HG03196 (cell line): ENCODE data around the gene ELK4.
"Not testable (repeated sequence)": the region's sequence is repeated elsewhere in the genome, so short reads cannot be mapped to it uniquely, and the experiment has no call there.

Source experiments
- ATAC-seq: cut with Tn5 transposase; IDR thresholded peaks from one replicate; pipeline ENCODE4 v1.9.1; 2021; ENCODE audit not compliant: unreplicated experiment

The ELK4 gene

DNA sequence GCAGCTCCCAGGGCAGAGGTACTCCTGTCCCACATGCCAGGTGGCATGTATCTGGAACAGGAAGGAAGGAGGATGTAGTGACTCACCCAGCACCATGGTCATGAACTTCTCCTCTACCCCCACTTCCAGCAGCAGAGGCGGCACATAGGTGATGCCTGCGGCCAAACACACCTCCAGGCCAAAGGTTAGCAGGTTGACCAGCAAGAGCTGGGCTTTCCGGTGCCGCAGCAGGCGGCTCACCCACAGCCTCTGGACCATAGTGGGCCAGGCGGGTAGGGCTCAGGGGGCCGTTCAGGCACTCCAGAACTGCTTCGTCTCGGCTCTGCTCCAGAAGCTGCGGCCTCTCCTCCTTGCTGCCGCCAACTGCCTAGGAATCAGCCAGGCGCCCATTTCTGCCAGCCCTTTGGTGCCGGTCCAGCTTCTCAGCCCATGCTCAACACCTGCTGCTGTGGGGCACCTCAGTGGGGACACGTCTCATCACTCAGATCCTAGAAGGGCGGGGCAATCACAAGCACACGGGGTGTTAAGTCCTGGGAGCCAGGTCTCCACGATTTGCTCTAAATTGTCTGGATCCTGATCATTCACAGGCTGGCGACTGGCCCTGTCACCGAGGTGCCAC, 32.7 kb upstream of the ELK4 start:
- ATAC-seq: no peak

DNA sequence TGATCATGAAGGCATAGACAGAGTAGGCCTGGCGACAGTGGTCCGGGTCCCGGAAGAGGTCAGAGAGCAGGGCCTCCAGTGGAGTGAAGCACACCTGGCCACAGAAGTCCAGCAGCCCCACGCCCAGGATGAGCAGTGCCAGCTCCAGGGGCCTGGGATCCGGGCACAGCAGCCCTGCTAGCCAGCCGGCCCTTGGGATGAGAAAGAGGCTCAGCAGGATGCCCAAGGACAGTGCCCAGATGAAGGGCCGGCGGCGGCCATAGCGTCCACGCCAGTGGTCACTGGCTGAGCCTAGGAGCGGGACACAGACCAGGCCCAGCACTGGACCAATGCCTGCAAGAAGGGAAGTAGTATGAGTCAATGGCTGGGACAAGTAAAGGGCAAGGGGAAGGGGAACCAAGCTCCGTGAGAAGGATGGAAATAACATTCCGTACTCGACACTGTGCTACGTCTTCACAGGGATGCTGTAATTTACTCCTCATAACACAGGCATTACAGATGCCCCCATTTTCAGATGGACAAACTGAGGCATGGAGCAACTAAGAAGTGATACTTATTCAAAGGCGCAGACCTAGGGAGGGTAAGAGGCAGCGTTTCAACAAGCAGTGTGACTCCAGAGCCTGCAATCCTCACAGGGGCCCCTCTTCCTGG, 31.6 kb upstream of the ELK4 start:
- no peak for ATAC-seq

DNA sequence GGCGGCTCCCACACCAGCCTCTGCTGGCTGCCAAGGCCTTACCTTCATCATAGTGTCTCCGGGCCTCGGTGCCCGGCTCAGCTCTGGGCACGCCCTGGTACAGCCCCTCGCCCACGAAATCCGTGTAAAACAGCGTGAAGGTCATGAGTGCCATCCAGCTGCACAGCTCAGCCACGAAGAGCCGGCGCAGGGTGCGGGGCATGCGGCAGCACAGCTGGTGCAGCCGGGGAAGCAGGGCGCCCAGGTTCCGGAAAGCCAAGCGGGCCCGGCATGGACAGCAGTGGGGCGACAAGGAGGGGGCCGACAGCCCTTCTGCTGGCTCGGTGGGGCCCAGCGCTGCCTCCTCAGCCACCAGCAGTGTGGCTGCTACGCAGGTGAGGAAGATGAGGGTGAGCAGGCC, 31.0 kb upstream of the ELK4 start:
- ATAC-seq: no peak

DNA sequence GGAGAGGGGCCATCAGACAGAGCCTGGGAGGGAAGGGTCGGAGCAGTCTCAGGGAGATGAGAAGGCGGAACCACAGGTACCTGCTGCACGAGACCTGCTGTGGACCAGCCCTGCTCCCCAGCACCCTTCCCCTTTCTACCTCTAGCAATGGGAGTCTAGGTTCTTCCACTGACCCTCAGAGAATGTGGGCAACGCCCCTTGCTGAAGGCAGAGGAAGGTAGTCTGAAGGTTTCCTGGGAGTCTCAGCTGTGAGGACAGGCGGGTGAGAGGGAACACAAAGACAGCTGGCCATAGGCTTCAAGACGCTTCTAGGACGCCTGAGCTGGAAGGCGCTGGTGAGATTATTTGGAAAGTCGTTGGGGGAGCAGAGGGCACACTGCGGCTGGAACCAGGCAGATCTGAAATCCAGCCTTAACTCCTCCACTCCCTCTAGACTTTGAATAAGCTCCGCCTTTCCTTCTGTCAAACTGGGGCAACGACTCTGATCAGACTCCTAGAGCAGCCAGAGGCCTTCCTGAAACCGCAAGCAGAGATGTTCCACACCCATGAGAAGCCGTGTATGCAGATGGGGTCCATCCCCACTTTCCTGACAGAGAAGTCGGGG, 30.4 kb upstream of the ELK4 start:
- no peak for ATAC-seq

DNA sequence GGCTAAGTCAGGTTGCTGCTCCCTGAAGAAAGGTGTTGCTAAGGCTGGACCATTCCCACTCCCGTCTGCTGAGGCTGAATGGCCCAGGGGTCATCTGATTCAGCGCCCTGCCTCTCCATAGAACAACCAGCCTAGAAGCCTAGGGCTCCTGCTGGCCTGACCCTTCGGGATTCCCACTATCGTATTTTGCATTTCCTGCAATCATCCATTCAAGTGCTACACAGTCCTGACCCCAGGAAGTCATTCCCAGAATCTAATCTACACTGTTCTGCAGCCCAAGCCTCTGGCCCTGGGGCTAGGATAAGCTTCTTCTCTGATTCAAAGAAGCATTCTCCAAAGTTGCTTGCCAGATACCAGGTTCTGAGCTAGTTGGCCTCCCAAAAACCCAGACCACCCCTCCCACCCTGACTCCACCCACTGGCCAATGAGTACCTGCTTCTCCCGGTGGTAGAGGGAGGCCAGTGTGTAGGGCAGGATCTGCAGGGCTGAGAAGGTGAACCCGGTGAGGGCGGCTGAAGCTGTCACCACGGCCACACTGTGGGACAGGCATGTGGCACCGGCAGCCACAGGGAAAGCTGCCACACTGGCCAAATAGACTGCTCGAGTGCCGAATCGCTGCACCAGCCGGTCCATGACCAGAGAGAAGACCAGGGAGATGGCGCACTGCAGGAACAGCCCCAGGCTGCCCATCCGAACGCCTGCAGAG, 29.8 kb upstream of the ELK4 start:
- ATAC-seq: no peak

DNA sequence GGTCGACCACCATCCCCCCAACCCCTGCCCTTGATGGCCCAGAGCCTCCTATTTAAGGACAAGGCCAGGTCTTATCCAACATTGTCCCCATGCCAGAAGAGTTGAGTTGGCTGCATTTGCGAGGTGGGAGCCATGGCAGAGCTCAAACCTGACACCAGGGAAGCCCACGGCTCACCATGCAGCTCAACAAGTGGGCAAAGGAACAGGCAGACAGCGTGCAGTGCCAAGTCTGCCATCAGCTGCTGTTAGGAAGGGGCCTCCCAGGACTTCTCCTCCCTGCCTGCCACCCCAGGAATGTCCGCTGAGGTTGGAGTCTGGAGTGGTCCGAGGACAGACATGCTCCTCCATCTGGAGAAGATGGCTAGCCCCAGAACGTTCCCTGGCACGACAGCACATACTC, 28.6 kb upstream of the ELK4 start:
- ATAC-seq: no peak

DNA sequence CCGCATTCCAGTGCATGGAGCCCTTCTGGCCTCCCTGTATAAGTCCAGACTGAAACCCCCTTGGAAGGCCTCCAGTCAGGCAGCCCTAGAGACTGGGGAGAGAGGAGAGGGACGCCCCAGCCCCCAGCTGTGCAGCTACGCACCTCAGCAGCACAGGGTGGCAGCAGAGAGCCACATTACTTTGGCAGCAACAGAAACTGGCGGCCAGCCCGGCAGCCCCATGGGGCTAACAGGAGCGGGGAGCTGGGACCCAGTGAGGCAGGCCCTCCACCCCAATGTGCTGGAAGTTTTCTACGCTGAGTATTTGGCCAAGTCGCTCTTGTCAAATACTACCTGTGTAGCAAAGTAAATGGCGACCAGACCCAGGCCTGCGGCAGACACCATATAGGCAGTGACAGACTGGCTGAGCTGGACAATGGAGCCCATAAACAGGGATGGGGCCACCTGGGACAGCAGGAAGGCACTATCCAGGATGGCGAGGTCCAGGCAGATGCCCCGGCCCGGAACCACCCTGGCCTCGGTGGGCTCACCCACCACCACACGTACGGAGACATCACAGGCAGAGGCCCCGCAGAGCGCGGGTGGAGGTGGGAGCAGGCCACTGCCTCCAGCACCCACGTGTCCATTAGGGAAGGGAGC, 27.3 kb upstream of the ELK4 start:
- ATAC-seq: peak; percentile 63

DNA sequence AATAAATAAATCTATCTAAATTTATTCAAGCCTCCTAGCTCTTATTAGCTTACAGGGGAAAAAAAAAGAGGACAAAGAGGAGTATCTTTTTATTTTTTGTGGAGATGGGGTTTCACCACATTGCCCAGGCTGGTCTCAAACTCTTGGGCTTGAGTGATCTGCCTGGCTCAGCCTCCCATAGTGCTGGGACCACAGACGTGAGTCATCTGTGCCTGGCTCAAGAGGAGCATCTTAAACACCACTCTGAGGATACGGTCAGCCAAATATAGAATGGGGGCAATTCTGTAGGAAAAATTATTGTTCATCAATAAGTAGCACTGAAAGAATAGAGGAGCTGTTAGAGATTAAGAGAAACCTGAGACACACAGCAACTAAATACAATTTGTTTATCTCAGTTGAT, 24.4 kb upstream of the ELK4 start:
- no peak for ATAC-seq

DNA sequence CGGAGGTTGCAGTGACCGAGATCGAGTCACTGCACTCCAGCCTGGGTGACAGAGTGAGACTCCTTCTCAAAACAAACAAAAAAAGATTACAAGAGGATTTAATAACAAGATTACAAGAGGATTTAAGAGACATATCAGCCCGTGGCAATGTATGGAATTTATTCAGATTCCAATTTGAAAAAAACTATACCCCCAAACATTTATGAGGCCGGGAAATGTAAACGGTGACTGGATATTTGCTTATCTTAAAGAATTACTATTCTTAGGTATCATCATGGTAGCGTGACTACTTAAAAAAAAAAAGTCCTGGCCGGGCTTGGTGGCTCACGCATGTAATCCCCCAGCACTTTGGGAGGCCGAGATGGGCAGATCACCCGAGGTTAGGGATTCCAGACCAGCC, 21.2 kb upstream of the ELK4 start:
- ATAC-seq: no peak

DNA sequence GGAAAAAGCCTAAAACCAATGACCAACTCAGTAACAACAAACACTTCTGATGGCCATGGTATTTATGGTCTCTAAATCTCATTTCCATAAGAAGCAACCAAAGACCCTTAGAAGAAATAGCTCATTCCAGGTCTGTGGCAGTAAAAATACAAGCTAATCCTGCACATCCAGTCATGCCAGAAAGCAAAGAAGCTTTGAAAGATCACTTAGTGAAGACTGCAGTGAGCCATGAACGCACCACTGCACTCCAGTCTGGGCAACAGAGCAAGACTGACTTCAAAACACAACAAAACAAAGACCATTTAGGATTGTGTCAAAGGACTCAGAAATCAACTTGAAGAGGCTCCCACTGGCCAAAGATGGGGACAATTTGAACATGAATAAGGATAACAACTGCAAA, 18.4 kb upstream of the ELK4 start:
- no peak for ATAC-seq

DNA sequence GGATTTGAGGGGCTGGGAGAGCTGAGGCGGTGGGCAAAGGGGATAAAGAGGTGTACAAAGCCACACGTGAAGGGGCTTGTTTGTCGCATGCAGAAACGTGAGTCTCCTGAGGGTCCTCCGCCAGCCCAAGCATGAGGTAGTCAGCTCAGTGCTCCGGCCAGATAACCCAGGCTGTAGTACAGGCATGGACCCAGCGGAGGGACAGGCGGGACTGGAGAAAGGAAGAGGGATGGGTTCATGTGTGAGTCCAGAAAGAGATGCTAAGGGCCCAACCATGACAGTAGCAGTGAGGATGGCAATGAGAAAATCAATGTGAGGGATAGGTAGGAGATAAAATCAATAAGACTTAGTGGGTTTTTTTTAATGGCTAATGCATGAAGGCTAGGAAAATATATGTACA, 13.7 kb upstream of the ELK4 start:
- ATAC-seq: no peak

DNA sequence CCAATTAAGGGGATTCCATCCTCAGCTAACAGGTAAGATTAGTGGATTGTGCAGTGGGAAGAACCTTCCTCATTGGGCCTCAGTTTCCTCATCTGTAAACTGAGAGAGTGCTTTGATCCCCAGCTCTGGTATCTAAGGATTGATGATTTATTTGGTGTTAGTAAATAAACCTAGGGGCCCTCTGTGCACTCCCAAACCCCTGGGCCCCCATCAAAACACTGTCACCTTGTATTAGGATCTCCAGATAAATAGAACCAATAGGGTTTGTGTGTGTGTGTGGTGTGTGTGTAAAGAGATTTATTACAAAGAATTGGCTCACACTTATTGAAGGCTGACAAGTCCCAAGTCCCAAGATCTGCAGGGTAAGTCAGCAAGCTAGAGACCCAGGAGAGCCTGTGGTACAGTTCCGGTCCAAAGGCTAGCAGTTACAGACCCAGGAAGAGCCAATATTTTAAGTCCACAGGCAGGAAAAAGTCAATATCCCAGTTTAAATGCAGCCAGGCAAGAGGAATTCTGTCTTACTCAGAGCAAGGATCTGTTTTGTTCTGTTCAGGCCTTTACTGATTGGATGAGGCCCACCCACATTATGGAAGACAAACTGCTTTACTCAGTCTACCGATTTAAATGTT, 11.0 kb upstream of the ELK4 start:
- no peak for ATAC-seq

DNA sequence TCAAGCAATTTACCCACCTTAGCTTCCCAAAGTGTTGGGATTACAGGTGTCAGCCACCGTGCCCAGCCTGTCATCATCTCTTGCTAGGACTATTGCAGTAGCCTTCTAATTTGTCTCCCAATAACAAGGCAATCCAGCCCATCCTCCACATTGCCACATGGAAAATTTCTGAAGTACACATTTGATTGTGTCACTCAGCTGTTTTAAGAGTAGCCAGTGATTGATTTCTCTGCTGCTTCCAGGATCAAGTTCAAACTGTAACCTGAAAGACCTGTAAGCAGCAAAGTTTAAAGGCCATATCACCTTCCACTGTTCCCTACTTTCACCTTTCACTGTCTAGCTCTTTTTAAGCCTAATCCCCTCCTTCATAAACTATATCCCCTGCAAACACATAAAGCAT, 7.8 kb upstream of the ELK4 start:
- no peak for ATAC-seq

DNA sequence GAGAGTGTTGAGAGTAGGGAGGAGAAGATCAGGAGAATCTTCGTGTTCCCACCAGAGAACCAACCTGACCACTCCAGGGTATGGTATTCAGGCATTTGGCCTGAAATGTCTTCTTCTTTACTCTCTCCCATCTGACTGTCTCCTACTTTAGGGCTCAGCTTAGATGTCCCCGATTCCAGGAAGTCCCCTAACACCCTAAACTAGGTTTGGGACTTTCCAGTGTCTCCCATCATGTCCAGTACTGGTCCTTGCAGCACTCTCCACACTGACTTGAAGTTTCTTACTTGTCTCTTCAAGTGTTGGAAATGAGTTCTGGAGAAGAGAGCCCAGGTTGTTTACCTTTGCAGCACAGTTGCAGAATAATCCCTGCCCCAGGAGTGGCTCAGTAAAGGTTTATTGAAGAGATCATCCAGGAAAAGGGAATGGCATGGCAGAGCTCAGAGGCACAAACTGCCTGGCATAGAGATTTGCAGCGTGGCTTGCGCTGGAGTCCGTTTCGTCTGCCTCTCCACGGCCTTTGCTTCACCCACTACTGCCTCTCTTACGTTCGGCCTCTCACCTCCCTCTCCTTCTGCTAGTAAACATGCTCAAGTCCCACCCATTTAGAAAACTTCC, 6.2 kb upstream of the ELK4 start:
- no peak for ATAC-seq

DNA sequence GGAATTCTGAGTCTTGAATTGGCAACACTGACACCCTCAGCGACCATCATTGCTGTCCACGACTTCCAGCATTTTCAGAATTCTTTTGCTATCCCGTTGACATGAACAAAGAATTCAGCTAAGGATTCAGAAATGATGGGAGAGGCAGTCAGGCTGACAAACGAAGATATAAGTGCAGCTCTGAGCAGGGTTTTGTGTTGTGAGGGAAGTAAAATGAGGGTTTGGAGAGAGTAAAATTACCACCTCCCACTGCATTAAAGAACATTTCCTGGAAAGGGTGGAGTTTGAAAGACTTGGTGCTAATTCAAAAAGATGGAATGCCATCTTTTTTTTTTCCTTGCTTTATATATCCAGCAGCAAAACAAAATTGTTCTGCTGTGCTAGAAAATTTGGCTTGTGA, 4.9 kb upstream of the ELK4 start:
- no peak for ATAC-seq

DNA sequence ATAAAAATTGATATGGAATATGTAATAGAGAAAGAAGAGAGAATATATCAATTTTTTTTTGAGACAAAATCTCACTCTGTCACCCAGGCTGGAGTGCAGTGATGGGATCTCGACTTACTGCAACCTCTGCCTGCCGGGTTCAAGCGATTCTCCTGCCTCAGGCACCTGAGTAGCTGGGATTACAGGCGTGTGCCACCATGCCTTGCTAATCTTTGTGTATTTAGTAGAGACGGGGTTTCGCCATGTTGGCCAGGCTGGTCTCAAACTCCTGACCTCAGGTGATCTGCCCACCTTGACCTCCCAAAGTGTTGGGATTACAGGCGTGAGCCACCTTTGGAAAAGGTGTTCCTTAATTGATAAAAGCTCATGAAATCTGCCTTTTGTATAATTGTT, 4.3 kb upstream of the ELK4 start:
- not testable (repeated sequence) for ATAC-seq

DNA sequence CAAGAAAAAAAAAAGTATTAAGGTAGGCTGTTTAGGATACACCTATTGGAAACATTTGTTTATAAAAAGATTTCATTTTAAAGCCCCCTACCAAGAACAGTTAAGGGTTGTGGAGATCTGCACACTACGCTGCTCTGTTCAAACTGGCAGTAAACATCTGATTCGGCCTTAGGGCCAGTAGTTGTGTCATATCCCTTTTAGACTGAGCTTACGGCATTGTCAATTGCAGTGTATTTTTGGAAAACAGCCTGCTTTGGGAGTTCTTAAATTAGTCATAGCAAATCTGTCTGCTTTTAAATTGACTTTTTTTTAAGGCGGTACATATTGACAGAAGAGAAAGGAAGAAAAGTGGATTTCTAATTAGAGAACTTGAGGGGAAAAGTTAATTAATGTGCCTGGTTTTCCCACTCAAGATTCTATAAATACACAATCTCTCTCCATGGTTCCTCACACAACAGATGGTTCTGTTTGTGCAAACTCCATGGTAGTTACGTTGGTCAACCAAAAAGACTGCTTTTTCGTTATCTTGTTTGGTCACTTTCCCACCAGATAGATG, 1.7 kb upstream of the ELK4 start:
- ATAC-seq: no peak

DNA sequence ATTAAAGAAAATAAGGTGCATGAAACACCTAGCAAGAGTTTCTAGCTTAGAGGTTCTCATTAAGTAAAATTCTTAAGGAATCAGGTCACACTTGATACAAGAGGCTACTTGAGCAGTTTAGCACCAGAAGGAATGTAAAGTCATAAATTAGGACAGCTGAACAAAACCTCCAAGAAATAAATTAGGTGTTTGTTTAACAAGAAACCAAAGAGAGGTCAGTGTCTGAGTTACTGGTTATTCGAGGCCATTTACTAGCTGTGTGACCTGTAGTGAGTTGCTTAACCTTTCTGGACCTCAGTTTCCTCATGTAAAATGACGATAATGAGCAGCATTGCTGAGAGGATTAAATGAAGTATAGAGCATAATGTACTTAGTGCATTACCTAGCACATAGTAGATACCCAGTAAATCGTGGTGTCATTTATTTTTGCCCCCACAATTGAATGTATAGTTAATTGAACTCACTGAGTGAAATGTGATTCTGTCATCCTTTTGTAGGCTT, 908 bp upstream of the ELK4 start:
- no peak for ATAC-seq

DNA sequence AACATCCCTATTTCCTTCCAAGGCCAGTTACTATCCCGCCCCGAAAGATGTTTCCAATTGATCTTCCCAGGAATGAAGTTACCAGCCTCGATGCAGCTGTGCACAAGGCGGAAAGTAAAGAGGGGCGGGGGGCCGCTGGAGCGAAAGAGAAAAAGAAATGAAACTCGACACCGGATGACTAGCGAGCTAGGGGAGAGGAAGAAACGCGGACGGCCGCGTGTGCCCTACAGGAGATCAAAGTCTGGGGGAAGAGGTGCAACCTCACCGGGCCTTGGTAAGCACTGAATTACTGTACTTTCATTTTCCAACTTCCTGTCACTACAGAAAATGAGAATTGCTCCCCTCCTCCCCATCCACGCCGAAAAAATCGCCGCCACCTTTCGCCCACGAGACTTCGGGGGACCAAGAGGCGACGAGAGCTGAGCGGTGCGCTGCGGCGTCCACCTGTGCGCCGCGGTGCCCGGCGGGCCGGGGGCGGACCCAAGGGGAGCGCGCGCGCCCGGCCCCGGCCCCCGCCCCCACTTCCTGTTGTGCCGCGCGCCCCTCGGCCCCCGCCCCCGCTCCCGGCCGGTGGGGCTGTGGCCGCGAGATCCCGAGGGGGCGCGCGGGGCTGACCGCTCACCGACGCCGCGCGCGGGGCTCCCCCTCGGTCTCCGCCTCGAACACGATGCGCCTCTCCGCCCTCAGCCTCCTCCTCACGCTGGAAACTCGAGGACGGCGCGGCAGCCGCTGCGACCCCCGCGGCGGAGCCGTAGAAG, 622 bp downstream of the ELK4 start:
- ATAC-seq: peak; percentile 63

DNA sequence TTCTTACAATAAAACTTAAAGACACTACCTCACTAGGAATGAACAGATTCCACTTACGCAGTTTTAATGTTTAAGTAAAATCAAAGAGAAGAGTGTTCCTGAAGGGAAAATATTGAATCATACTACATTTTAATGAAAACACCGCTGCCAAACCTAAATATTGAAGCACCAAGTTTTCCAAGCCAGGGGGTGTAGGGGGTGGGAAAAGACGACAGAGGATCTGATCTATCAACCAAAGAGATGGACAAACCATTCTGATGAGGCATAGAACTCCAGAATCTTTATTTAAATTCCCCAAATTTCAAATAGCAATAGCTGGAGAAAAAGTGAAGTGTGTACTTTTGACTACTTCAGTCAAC, 1.2 kb downstream of the ELK4 start:
- ATAC-seq: no peak
